Measurements from ENCODE around the gene ACP7.

- no peak for TF ChIP-seq CTCF (IDR thresholded peaks at IDR 0.05; ENCODE audit: low read depth, low read length, poor library complexity, severe bottlenecking)
- no peak for TF ChIP-seq EZH2phosphoT487 (IDR thresholded peaks at IDR 0.05; ENCODE audit: borderline replicate concordance, low read length)
Measured at GRCh38 chr19:39099341-39099740, 15.2 kb downstream of the ACP7 start.
